ENCODE data around the gene SERGEF. TPM values are rescaled to one million over a fixed set of nuclear protein-coding genes. Genes with fewer than 3 reads are reported as not detected.

Gene SERGEF
- total RNA-seq, 2 donors from 2014 or later, result 26.7 to 42.1 TPM

DNA sequence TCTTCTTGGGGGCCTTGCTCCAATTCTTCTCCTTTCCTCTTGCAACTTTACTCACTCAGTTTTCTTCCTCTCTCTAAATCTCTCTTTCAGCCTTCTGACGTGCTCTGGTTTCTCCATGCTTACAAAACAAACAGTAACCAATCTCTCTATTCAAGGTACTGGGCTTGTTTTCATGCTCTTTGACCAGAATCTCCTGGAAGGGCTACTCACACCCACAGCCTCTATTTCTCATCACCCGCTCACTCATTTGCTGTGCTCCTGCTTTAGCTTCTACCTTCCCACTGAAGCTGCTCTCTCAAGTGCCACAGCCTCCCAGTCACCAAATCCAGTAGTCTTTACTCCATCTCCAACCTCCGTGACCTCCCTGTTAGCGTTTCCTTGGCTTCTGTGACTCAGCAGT lies 60.4 kb downstream of the SERGEF start:
- 88 to 96% methylated on average over 4 of the region's 4 CpGs for WGBS, 2 experiments (ENCODE audit: insufficient coverage in 1 of 2, insufficient read length in 1 of 2)
- Mint-ChIP-seq H3K27ac (no peak overlapping the region), H3K4me3 (no peak overlapping the region), H3K4me1 (no peaks in the 10 kb centered on the region), H3K36me3 (ENCODE audit: low read depth) (peaks cover 12% of the 10 kb centered on the region), H3K9me3 (no peaks in the 10 kb centered on the region), H3K27me3 (ENCODE audit: insufficient read depth) (no peaks in the 10 kb centered on the region)
- TF ChIP-seq, protein P1, sequence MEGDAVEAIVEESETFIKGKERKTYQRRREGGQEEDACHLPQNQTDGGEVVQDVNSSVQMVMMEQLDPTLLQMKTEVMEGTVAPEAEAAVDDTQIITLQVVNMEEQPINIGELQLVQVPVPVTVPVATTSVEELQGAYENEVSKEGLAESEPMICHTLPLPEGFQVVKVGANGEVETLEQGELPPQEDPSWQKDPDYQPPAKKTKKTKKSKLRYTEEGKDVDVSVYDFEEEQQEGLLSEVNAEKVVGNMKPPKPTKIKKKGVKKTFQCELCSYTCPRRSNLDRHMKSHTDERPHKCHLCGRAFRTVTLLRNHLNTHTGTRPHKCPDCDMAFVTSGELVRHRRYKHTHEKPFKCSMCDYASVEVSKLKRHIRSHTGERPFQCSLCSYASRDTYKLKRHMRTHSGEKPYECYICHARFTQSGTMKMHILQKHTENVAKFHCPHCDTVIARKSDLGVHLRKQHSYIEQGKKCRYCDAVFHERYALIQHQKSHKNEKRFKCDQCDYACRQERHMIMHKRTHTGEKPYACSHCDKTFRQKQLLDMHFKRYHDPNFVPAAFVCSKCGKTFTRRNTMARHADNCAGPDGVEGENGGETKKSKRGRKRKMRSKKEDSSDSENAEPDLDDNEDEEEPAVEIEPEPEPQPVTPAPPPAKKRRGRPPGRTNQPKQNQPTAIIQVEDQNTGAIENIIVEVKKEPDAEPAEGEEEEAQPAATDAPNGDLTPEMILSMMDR (conservative IDR thresholded peaks at IDR 0.05), result no peak
- Histone ChIP-seq H3K9me3 (ENCODE audit: control insufficient read depth, low read length) (no peaks in the 10 kb centered on the region), H3K4me1 (ENCODE audit: control insufficient read depth, insufficient read depth, low read length) (no peaks in the 10 kb centered on the region), H3K36me3 (ENCODE audit: control insufficient read depth, insufficient read depth, low read length) (peaks cover 3% of the 10 kb centered on the region), H3K9ac (ENCODE audit: extremely low read depth, low read length, poor library complexity, severe bottlenecking) (no peak overlapping the region), H3K27ac (ENCODE audit: low read depth, low read length) (no peak overlapping the region), H3K27me3 (ENCODE audit: control insufficient read depth, insufficient read depth, low read length, poor library complexity, severe bottlenecking) (no peaks in the 10 kb centered on the region), H3K4me3 (ENCODE audit: low read length) (no peak overlapping the region)
- DNase-seq, result no peak

DNA sequence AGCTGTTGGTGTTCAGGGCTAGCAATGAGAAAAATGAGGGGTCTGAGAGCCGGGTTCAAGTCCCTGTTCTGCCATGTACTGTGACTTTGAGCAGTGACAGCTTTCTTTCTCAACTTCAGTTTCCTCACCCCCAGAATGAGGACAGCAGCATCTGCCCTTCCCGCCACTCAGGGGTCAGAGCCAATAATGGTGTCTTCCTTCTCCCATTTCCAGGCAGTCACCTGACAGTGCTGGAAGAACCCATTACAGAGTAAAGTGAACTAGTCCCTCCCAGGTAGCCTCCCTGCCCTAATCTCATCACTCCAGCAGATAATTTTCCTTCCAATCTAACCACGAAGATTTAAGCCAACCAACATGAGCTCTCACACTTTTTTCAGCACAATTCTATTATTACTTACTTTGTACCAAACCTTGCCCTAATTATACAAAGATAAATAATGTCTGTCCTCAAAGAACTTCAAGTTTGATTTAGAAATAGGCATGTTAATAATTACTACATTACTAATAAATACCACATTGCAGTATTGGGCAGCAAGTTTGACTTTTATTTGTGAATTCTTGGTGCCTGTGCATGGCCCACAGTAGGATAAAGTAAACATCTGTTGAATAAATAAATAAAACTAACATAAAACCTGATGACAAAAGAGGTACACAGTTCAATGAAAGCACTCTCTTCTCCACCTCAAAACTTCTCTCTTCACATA lies 61.0 kb downstream of the SERGEF start:
- Histone ChIP-seq H3K27ac (ENCODE audit: low read depth, low read length) (no peak overlapping the region), H3K36me3 (ENCODE audit: control insufficient read depth, insufficient read depth, low read length) (peaks cover 3% of the 10 kb centered on the region), H3K4me3 (ENCODE audit: low read length) (no peak overlapping the region), H3K9ac (ENCODE audit: extremely low read depth, low read length, poor library complexity, severe bottlenecking) (no peak overlapping the region), H3K4me1 (ENCODE audit: control insufficient read depth, insufficient read depth, low read length) (no peaks in the 10 kb centered on the region), H3K9me3 (ENCODE audit: control insufficient read depth, low read length) (no peaks in the 10 kb centered on the region), H3K27me3 (ENCODE audit: control insufficient read depth, insufficient read depth, low read length, poor library complexity, severe bottlenecking) (no peaks in the 10 kb centered on the region)
- Mint-ChIP-seq H3K36me3 (ENCODE audit: low read depth) (peaks cover 12% of the 10 kb centered on the region), H3K4me1 (no peaks in the 10 kb centered on the region), H3K27ac (no peak overlapping the region), H3K27me3 (ENCODE audit: insufficient read depth) (no peaks in the 10 kb centered on the region), H3K9me3 (no peaks in the 10 kb centered on the region), H3K4me3 (no peak overlapping the region)
- DNase-seq, result no peak
- TF ChIP-seq, protein P1 (conservative IDR thresholded peaks at IDR 0.05), result no peak
- 93% methylated on average over 2 to 3 of the region's 3 CpGs for WGBS, 2 experiments (ENCODE audit: insufficient coverage in 1 of 2, insufficient read length in 1 of 2)

DNA sequence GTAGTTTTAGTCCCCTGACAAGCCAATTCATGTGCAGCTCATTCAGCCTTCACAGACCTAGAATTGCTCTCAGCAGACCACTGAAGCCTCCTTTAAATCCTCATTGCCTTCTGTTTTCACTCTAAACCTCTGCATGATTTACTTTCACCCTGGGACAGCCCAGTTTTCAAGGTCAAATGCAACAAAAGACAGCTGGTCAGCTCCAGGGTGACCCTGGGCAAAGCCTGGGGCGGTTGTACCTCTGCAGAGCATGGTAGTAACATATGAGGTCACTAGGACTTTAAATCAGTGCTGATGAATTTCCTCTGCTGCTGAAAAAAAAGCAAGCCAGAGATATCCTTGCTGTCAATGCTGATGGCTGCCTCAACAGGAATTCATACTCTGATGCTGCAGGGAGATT lies 62.2 kb downstream of the SERGEF start:
- no peaks in the 10 kb centered on the region for H3K9me3 ChIP-seq (ENCODE audit: control insufficient read depth, low read length)
- no peaks in the 10 kb centered on the region for H3K4me1 Mint-ChIP-seq
- no peak for DNase-seq
- WGBS, 2 experiments (ENCODE audit: insufficient coverage in 1 of 2, insufficient read length in 1 of 2), result 90 to 100% methylated on average over 1 of the region's 1 CpG
- H3K4me1 ChIP-seq (ENCODE audit: control insufficient read depth, insufficient read depth, low read length), result no peaks in the 10 kb centered on the region
- H3K27ac ChIP-seq (ENCODE audit: low read depth, low read length), result no peak overlapping the region
- no peak overlapping the region for H3K4me3 Mint-ChIP-seq
- peaks cover 3% of the 10 kb centered on the region for H3K36me3 ChIP-seq (ENCODE audit: control insufficient read depth, insufficient read depth, low read length)
- H3K9me3 Mint-ChIP-seq, result no peaks in the 10 kb centered on the region
- H3K4me3 ChIP-seq (ENCODE audit: low read length), result no peak overlapping the region
- no peak overlapping the region for H3K27ac Mint-ChIP-seq
- H3K36me3 Mint-ChIP-seq (ENCODE audit: low read depth), result peaks cover 12% of the 10 kb centered on the region
- TF ChIP-seq, protein P1 (conservative IDR thresholded peaks at IDR 0.05), result no peak
- no peak overlapping the region for H3K9ac ChIP-seq (ENCODE audit: extremely low read depth, low read length, poor library complexity, severe bottlenecking)
- no peaks in the 10 kb centered on the region for H3K27me3 ChIP-seq (ENCODE audit: control insufficient read depth, insufficient read depth, low read length, poor library complexity, severe bottlenecking)
- H3K27me3 Mint-ChIP-seq (ENCODE audit: insufficient read depth), result no peaks in the 10 kb centered on the region
